Measurements from ENCODE around the gene SLC25A47.
"Not testable (repeated sequence)": the region's sequence is repeated elsewhere in the genome, so short reads cannot be mapped to it uniquely, and the experiment has no call there.

SLC25A47 gene, protein sequence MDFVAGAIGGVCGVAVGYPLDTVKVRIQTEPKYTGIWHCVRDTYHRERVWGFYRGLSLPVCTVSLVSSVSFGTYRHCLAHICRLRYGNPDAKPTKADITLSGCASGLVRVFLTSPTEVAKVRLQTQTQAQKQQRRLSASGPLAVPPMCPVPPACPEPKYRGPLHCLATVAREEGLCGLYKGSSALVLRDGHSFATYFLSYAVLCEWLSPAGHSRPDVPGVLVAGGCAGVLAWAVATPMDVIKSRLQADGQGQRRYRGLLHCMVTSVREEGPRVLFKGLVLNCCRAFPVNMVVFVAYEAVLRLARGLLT

DNA sequence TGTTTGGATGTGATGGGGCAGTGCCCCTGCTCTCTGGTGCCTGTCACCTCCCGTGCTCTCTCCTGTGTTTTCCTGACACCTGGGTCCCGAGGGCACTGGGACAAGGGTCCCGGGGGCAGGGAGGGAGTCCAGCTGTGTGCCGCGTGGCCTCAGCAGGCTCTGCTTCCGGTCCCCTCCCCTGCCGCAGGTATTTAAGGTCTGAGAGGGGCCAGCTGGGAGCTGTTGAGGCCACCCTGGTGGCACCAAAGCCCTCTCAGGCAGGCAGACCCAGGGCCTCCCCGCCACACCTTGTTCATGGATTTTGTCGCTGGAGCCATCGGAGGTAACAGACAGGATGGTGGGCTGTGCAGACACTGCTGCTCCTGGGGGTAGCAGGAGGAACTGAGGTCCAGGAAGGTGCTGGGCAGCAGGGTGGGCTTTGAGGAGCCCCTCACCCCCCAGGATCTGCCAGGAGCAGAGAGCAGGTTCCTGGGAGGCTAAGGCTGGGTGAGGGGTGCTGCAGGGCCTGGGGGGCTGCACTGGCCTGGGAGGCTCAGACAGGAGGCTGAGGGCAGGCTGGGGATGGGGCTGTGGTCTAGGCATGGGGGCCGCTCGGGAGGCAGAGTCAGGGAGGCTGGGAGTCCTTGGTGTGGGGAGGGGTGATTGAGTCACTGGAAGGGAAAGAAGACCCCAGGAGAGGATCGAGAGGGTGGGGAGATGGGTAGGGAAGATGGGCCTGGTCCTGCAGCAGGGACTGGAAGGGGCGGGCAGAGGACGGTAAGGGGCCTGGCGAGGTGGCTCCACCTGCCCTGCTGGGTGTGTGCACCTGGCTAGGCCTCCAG is at the start of gene SLC25A47:
SLC25A47 (plus strand) TSS at position 219 of the 821 bp plus-strand sequence; CDS start at position 295, 76 bp downstream.
- no peak for DNase-seq

DNA sequence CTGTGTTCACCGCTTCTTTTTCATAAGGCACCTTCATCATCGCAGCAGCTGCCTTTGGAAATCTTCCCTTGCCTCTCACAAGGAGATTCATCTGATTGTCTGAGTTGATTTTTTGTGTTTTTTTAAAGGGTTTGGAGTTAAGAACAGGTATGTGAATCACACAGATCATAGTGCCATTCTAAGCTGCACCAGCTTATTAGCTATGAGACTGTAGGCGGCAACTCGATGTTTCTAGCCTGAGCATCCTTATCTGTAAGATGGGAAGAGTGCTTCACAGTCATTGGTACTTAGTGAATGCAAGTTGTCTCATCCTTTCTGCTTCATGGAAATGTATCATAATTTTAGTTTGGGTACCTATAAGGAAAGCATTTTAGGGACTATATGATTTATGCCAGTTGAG is 48.9 kb upstream of the SLC25A47 start:
- no peak for DNase-seq

DNA sequence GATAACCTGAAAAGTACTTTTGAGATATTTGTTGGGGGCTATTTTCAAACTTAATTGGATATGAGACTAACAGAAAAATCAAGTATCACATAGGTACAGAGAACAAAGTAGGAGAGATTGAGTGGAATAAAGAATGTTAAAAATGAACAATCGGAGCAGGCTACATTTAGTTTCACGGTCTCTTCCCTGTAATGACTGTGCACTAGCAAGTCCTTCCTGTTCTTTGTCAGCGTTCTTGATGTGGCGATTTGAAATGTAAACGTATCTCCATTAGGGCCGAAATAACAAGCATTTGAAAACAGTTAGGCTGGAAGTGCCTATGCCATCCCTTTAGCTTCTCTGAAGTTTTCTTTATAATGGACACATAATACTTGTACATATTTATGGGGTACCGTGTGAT is 47.9 kb upstream of the SLC25A47 start:
- DNase-seq: no peak

DNA sequence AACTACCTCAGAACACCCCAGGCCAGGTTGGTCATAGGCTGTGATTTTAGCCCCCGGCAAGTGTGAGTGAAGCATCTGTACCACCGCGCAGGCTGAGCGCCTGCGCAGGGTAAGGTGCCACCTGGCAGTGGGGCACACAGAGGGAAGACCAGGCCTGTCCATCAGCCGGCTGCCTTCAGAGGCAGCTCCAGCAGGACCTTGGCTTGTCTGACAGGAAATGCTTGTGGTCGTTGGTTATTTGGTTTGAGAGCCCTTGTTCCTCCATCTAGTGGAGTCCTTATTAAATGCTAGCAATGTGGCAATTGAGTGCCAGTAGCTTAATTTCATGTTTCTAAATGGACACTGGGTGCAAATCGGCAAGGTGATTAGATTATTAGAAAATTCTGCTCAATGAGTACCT is 44.4 kb upstream of the SLC25A47 start:
- DNase-seq: no peak

DNA sequence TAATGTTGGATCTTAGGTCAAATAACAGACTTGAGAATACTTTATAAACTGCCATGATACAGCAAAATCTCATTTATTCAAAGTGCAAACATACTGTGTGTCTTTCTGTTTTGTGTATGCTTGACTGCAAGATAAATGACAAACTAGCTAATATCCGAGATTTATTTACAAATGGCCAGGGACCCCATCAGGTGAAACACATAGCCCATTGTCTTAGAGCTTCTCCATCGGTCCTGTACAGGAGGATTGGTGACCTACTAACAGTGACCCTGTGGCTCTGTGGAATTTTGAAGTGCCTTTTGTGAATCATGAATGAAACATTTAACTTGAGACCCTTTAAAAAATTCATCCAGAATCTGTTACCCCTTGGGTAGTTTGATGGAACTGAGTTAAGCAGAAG is 44.0 kb upstream of the SLC25A47 start:
- no peak for DNase-seq

DNA sequence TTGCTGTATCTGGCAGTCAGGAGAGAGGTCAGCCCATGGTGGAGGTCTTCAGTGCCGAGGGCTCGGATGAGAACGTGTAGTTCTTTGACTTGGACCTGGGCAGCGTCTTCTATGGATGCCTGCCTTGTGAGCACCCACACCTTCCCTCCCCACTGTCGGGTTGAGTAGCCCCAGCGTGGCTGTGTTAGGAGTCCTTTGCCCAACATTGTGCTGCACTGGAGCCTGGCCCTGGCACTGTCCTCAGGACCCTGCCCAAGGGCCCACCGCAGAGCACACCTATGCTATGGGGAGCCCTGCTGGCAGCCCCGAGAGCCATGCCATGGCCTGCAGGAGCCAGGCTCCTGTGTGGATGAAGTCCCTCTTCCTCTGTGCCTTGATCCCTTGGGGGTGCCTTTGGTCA is 43.6 kb upstream of the SLC25A47 start:
- no peak for DNase-seq

DNA sequence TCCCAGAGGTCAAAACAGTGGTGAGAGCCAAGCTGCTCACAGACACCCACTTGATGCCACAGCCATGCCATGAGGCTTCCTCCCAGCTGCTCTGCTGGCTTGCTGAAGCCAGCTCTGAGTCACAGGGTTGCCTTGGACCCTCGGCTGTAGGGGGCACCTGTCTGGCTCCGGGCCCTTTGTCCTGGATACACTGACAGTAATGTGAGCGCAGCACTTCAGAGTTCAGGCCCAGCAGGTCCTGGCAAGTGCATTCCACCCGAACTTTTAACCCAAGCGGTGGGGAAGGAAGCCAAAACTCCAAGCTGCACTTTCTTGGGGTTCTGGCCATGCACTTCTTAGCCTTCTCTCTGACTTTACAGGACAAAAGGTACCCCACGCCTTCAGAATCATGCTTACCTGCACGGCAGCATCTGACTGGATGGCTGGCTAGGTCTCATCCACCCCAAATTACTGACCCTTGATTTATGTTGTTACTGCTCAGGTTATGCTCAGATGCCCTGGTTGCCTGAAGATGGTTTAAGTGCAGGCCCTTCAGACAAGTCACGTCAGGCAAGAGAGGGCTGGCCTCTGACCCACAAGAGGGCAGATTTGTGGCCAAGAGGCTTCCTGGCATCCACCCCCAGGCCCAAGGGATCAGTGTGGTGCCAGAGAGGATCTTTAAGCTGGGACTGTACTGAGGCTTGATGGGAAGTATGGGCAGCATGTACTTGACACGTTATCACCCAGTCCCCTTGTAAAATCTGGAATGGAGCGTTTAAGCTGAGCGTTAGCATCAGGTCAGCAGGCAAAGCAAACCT is 41.7 kb upstream of the SLC25A47 start:
- DNase-seq: no peak

DNA sequence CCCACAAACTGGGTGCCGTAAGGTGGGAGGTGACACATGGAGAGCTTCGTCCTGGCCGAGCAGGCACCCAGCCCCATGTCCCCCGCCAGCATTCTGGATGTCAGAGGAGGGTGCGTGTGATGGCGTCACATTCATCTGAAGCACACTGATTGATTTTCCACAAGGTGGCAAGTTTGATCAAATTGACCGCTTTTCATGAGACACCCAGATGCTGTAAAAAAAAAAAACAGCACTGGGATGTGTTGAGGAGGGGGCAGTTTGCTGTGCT is 41.1 kb upstream of the SLC25A47 start:
- DNase-seq: no peak

DNA sequence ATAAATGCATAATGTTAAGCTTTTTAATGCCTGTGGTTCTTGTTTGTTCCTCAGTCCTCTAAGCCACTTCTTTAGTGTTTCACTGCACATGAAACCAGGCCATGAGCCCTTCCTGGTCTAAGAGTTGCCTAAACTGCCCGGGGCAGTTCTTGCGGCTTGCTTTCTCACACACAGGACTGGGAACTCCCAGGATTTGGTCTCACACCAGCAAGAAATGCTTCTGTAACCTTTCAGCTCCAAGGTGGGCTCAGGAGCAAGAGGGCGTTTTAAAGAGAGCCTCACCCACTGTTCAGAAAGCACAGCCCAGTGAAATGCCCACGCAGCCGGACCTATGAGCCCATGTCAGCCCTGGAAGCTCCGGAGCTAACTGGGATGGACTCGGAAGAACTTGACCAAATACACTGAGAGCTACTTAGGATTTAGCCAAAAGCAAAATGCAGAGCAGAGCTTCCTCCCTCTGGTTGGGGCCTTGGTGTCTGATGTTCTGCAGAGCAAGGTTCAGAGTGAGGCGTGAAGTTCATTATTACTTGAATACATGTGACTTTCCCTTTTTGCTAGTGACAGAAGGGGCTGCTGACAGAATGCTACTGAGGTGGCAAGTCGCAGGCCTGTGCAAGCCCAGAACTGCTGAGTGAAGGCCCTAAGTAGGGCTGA is 40.2 kb upstream of the SLC25A47 start:
- no peak for DNase-seq

DNA sequence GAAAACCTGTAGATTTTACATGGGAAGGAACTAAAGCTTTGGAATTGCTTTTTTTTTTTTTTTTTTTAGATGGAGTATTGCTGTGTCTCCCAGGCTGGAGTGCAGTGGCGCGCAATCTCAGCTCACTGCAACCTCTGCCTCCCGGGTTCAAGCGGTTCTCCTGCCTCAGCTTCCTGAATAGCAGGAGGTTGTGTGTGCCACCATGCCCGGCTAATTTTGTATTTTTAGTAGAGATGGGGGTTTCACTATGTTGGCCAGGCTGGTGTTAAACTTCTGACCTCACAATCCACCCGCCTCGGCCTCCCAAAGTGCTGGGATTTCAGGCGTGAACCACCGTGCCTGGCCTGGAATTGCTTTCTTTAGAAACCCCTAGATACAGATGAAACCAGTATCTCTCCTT is 39.7 kb upstream of the SLC25A47 start:
- not testable (repeated sequence) for DNase-seq

DNA sequence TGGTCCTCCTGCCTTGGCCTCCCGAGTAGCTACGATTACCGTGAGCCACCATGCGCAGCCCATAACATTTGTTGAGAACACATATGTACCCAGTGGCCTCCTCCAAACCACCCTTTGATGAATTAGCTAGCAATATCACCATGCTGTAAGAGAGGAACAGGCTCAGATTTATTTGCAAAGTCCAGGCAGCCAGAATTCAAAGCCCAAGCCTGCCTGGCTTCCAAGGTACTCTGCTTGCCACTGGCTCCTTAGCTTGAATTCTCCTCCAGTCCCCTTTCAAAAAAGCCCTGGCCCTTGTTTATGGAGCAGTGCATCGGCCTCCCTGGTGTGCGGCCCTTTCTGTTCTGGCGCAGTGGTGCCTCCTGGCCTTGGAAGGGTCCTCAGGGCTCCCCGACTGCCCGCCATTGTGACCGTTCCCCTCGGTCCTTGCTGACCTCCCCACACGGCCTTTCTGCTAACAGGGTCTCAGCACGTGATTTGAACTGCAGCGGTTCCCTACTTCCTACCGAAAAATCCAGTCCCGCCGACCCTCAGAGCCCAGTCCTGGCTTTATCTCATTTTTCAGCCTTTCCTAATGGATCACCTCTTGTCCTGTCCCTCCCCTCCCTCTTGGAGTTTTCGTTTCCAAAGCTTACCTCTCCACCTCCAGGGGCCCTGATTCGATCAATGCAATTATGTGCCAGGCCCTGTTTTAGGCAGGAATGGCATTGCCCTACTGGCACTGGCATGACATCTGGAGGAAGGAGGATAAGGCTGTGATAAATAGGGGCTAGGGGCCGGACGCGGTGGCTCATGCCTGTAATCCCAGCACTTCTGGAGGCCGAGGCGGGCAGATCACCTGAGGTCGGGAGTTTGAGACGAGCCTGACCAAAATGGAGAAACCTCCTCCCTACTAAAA is 38.9 kb upstream of the SLC25A47 start:
- no peak for DNase-seq

DNA sequence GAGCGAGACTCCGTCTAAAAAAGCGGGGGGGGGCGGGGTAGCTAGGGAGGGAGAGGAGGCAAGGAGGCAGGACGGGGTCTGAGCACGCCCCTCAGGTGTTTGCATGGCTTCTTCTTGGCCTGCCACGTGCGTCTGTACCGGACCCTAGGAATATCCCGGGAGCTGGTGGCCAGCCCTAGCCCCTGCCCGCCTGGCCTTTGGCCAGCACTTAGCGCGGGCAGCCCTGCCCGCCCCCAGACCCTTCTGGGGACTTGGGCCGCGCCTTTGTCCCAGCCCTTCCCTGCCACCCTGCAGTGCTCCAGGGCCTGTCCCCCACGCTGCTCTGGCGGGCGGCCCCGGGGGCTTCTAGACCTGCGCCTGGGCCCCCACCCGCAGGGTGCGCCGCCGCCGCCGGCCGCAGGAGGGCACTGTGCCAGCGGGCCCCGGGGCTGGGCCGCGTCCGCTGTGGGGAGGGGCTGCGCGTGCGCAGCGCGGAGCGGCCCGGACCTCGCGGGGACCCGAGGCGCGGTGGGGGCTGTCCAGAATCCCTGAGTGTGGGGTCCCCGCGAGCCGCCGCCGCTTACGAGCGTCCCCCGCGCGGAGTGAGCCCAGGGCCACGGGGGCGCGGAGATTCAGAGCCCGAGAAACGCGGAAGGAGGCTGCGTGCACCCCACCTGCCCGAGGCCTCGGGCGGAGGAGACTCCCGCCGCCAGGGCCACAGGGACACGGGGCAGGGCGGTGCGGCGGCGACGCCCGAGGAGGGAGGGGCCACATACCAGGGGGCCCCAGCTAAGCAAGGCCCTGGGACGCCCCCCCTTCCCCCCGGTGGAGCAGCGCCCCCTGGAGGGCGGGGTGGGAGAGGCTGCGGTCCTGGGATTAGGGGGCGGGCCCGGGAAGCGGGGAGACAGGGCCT is 37.9 kb upstream of the SLC25A47 start:
- peak; percentile 53 to 65 for DNase-seq

DNA sequence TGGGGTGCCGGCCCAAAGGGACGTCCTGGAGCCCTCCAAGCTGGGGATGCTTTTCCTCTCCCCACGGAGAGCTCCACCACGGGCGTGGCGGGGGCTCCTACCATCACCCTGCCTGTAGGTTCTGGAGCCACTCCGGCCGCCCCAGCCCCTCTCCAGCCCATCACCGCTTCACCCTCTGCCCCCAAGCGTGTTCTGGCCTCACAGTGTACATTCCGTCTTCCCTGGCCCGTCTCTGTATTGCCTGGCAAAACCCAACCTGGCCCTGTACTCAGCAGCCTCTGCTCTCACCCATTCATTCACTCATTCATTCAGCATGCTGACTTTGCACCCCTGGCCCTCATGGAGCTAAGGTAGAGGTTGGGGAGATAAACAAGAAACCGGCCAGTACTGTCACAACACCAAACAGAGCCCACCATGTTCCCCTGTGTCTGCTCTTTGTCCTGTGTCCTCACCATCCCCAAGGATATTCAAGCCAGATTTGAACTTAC is 37.2 kb upstream of the SLC25A47 start:
- no peak for DNase-seq

DNA sequence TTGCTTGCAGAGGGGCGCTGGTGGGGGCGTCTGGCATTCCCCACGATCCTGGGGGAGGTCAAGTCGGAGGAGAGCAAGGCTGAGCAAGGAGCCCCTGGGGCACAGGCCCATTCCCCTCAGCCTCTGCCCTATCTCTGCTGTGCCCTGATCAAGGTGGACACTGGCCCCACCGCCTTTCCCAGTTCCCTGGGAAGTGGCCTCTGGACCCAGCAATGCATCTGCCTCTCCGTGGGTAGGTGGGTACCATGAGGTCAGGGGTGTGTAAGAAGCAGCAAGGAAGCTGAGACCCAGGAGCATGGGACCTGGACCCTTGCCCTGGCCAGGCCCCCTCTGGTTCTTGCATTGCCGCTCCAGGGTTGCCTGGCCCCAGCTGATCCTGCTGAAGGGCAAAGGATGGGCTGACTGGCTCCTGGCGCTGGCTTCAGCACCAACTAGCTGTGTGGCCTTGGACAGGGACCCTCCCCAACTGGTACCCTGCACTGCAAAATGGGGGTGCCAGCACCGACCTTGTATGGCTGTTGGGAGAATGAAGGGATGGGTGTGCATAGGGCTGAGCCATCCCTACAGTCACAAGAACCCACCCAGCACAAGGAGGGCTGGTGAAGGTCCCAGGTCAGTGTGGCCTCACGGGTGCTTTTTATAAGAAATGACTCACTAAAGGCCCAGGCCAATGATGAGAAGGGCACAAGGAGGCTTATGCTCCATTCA is 36.5 kb upstream of the SLC25A47 start:
- DNase-seq: no peak

DNA sequence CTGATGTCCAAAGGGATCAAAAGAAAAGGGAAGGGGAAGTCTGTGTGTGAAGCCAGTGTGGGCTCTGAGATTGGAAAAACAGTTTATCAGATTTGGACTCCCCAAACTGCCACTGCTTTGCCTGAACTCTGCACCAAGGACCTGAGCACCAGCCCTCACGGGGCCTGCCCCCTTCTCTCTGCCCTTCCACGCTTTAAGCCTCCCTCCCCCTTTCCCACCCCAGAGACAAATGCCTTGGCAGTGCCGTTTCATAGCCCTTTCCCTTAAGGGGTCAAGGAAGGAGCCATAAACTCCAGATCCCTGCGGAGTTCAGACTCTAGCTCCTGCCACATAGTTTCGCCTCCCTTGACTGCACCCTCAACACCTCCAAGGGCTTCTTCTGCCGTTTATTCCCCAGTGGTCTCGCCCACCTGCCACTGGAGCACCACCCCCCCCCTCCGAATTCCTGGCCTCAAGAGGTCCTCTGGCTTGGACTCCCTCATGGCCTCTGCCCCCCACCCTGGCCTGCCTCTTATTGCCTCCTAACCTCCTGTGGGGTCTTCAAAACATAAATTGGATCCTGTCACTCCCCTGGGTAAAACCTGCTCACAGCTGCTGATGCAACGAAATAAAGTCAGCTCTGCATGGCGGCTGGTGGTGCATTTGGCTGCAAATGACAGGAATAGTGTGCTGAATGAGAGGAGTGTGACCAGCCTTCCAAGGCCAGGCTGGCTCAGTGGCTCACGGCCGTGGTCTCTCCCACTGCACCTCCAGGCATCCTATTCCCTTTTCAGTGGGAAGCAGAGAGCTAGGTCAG is 35.7 kb upstream of the SLC25A47 start:
- DNase-seq: no peak

DNA sequence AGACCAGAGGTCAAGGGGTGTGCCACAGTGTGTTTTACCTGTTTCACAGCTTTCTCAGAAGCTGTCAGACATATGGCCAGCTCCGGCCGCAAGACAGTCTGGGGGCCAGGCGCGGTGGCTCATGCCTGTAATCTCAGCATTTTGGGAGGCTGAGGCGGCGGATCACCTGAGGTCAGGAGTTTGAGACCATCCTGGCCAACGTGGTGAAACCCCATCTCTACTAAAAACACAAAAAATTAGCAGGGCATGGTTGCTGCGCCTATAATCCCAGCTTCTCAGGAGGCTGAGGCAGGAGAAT is 35.2 kb upstream of the SLC25A47 start:
- not testable (repeated sequence) for DNase-seq

DNA sequence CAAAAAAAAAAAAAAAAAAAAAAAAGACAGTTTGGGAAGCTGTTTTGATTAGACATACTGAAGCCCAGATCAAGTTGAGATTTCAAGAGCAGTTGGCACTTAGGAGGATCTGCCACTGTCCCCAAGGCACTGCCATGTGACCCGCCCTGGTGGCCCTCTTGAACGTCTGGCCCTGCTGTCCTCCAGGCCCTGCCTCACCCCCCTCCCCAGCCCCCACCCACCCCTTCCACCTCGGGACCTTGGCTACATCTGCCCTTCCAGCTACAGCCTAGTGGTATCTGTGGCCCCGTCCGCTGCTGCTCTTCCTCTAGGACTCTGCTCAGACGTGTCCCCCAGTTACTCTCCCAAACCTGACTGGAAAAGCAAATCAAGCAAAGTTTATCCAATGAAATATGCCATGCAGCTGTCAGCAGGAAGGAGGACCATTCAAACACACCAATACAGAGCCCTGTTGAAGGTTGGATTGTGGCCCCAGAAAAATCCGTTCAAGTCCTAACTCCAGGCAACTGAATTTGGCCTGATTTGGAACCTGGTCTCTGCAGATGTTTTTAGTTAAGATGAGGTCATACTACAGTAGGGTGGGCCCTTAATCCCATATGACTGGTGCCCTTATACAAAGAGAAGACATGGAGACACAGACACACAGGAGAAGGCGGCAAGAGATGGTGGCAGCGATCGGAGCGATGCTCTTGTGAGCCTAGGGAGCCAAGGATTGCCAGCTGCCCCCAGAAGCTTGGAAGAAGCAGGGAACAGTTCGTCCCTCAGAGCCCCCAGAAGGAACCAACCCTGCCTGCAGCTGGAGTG is 34.6 kb upstream of the SLC25A47 start:
- peak; percentile 53 to 74 for DNase-seq

DNA sequence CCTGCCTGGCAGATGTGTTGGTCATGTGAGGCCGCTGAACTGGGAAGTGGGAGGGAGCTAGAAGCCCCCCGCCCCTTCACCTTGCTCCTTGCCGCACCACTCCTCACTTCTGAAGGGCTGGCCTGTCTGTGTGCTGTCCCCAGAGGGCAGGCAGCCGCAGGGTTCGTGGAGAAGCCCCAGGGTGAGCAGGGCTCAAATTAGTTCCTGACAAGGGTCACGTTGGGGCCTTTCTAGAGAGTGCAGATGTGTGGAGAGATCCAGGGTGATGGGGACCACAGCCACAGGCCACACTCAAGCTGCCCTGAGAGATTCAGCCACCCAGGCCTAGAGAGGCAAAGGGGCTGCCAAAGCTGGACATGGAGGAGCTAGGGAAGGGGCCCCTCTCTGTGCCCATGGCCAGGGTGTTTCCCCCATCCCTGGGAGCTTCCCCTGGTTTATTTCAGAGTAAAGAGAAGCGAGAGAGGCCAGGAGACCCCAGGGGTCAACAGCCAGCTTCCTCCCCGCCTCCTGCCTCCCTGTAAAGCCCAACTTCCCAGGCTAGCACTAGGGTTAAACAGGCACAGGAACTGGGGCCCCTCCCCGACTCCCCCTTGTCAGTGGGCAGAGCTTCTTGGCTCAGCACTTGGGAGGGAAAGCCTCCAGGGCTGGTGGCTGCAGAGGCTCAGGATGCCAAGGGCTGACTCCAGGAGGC is 33.1 kb upstream of the SLC25A47 start:
- DNase-seq: no peak
